ENCODE measurements around the gene PHLDA3.

Gene PHLDA3

GRCh38 chr1:201430776-201431175, 38.2 kb downstream of the PHLDA3 start:
- DNase-seq (ENCODE audit: low read depth in 1 of 2, low spot score in 1 of 2), result no peak

GRCh38 chr1:201429736-201430501, 39.1 kb downstream of the PHLDA3 start:
- no peak for DNase-seq (ENCODE audit: low read depth in 1 of 2, low spot score in 1 of 2)

GRCh38 chr1:201427963-201428362, 41.0 kb downstream of the PHLDA3 start:
- no peak for DNase-seq (ENCODE audit: low read depth in 1 of 2, low spot score in 1 of 2)

GRCh38 chr1:201426479-201427310, 42.3 kb downstream of the PHLDA3 start:
- DNase-seq (ENCODE audit: low read depth in 1 of 2, low spot score in 1 of 2), result no peak

- no peak for DNase-seq (ENCODE audit: low read depth in 1 of 2, low spot score in 1 of 2)
These were observed 44.8 kb downstream of the PHLDA3 start for GRCh38 chr1:201424146-201424545.

- no peak for DNase-seq (ENCODE audit: low read depth in 1 of 2, low spot score in 1 of 2)
These were observed 45.3 kb downstream of the PHLDA3 start for GRCh38 chr1:201423655-201424054.

GRCh38 chr1:201422436-201423030, 46.5 kb downstream of the PHLDA3 start:
- DNase-seq (ENCODE audit: low read depth in 1 of 2, low spot score in 1 of 2), result no peak

GRCh38 chr1:201422026-201422425, 47.0 kb downstream of the PHLDA3 start:
- no peak for DNase-seq (ENCODE audit: low read depth in 1 of 2, low spot score in 1 of 2)

GRCh38 chr1:201421041-201421440, 47.9 kb downstream of the PHLDA3 start:
- DNase-seq (ENCODE audit: low read depth in 1 of 2, low spot score in 1 of 2), result no peak

GRCh38 chr1:201420608-201421002, 48.4 kb downstream of the PHLDA3 start:
- no peak for DNase-seq (ENCODE audit: low read depth in 1 of 2, low spot score in 1 of 2)

- DNase-seq (ENCODE audit: low read depth in 1 of 2, low spot score in 1 of 2), result no peak
These were observed 49.0 kb downstream of the PHLDA3 start for GRCh38 chr1:201419746-201420607.

GRCh38 chr1:201419256-201419655, 49.7 kb downstream of the PHLDA3 start:
- DNase-seq (ENCODE audit: low read depth in 1 of 2, low spot score in 1 of 2), result no peak

GRCh38 chr1:201418461-201418860, 50.5 kb downstream of the PHLDA3 start:
- no peak for DNase-seq (ENCODE audit: low read depth in 1 of 2, low spot score in 1 of 2)
